NT2/D1 (cell line): ENCODE results near the gene LRWD1.
"Not testable (repeated sequence)": the region's sequence is repeated elsewhere in the genome, so short reads cannot be mapped to it uniquely, and the experiment has no call there.

Source experiments
- DNase-seq: peaks from one replicate; pipeline ENCODE4 v3.0.0-alpha.2; 2011; ENCODE audit warnings: low read depth, low spot score
- H3K27me3 ChIP-seq: 2 replicates; pipeline ENCODE4 v1.6.0; 2011; ENCODE audit warnings: mild to moderate bottlenecking; ENCODE audit not compliant: insufficient read length, insufficient read depth
- H3K36me3 ChIP-seq: 2 replicates; pipeline ENCODE4 v1.6.1; 2011; ENCODE audit warnings: mild to moderate bottlenecking, low read length, mixed read lengths; ENCODE audit not compliant: insufficient read depth, insufficient read length
- H3K4me1 ChIP-seq: 2 replicates; pipeline ENCODE4 v1.5.1; 2011; ENCODE audit not compliant: insufficient read depth, insufficient read length
- H3K4me3 ChIP-seq: 2 replicates; pipeline ENCODE4 v1.5.1; 2011; ENCODE audit warnings: low read depth; ENCODE audit not compliant: insufficient read length
- H3K9ac ChIP-seq: 2 replicates; pipeline ENCODE4 v1.6.0; 2011; ENCODE audit warnings: low read depth; ENCODE audit not compliant: insufficient read length
- H3K9me3 ChIP-seq: 2 replicates; pipeline ENCODE4 v1.5.1; 2011; ENCODE audit warnings: mild to moderate bottlenecking, low read length; ENCODE audit not compliant: insufficient read depth
- SUZ12 ChIP-seq: IDR thresholded peaks from 2 replicates; pipeline ENCODE4 v1.6.1; 2011; ENCODE audit not compliant: insufficient read length, insufficient read depth; ENCODE audit errors: extremely low read depth
- YY1 ChIP-seq: IDR thresholded peaks from 2 replicates; pipeline ENCODE4 v1.6.1; 2011; ENCODE audit not compliant: insufficient read length, insufficient read depth
- ZNF274 ChIP-seq: IDR thresholded peaks from 2 replicates; pipeline ENCODE4 v1.6.1; 2011; ENCODE audit warnings: mild to moderate bottlenecking, low read depth, low read length

LRWD1 gene

GRCh38 chr7:102454468-102454867 is 10.3 kb upstream of the LRWD1 start:
- H3K9me3 ChIP-seq = no peaks in the 10 kb centered on the region
- H3K36me3 ChIP-seq = peaks cover 25% of the 10 kb centered on the region
- H3K27me3 ChIP-seq = no peaks in the 10 kb centered on the region
- H3K4me1 ChIP-seq = no peaks in the 10 kb centered on the region
- TF ChIP-seq YY1 (no peak), ZNF274 (no peak), SUZ12 (no peak)
- DNase-seq = no peak
- no peak overlapping the region for H3K4me3 ChIP-seq
- H3K9ac ChIP-seq = no peak overlapping the region

- H3K36me3 ChIP-seq = peaks cover 28% of the 10 kb centered on the region
- not testable (repeated sequence) for H3K27me3 ChIP-seq, H3K9me3 ChIP-seq, H3K9ac ChIP-seq, DNase-seq, H3K4me3 ChIP-seq, H3K4me1 ChIP-seq
Measured at GRCh38 chr7:102454932-102455331, 9.9 kb upstream of the LRWD1 start.

DNA sequence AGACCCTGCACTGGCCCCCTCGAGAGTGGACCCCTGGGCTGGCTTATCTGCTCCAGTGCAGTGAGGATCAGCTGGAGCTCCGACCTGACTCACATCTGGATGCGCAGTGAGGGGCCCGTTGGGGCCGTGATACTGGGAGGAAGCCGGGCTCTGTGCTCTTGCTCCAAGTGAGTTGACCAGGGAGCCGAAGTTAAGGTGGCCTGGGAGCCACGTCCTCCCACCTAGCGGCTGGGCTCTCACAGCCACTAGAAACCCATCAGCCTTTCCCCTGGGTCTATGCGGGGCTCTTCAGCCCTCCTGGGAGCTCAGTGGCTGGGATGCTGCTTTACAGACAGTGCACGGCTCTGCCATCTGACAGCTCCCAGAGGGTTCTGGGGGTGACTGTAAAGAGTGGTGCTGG is 9.2 kb upstream of the LRWD1 start:
- no peaks in the 10 kb centered on the region for H3K4me1 ChIP-seq
- H3K9ac ChIP-seq = no peak overlapping the region
- H3K4me3 ChIP-seq = no peak overlapping the region
- DNase-seq = no peak
- H3K27me3 ChIP-seq = no peaks in the 10 kb centered on the region
- H3K9me3 ChIP-seq = no peaks in the 10 kb centered on the region
- H3K36me3 ChIP-seq = peaks cover 28% of the 10 kb centered on the region
- TF ChIP-seq SUZ12 = no peak
- TF ChIP-seq YY1 = no peak
- no peak for TF ChIP-seq ZNF274

- H3K27me3 ChIP-seq = no peaks in the 10 kb centered on the region
- H3K4me1 ChIP-seq = no peaks in the 10 kb centered on the region
- DNase-seq = no peak
- TF ChIP-seq SUZ12 (no peak), ZNF274 (no peak), YY1 (no peak)
- H3K36me3 ChIP-seq = peaks cover 28% of the 10 kb centered on the region
- no peaks in the 10 kb centered on the region for H3K9me3 ChIP-seq
- no peak overlapping the region for H3K4me3 ChIP-seq
- no peak overlapping the region for H3K9ac ChIP-seq
Measured at GRCh38 chr7:102456327-102456726, 8.5 kb upstream of the LRWD1 start.

GRCh38 chr7:102457352-102457924 is 7.3 kb upstream of the LRWD1 start:
- H3K4me1 ChIP-seq = no peaks in the 10 kb centered on the region
- H3K9ac ChIP-seq = no peak overlapping the region
- no peaks in the 10 kb centered on the region for H3K9me3 ChIP-seq
- no peak for DNase-seq
- no peak overlapping the region for H3K4me3 ChIP-seq
- TF ChIP-seq ZNF274 (no peak), SUZ12 (no peak)
- H3K36me3 ChIP-seq = peaks cover 33% of the 10 kb centered on the region
- no peaks in the 10 kb centered on the region for H3K27me3 ChIP-seq

DNA sequence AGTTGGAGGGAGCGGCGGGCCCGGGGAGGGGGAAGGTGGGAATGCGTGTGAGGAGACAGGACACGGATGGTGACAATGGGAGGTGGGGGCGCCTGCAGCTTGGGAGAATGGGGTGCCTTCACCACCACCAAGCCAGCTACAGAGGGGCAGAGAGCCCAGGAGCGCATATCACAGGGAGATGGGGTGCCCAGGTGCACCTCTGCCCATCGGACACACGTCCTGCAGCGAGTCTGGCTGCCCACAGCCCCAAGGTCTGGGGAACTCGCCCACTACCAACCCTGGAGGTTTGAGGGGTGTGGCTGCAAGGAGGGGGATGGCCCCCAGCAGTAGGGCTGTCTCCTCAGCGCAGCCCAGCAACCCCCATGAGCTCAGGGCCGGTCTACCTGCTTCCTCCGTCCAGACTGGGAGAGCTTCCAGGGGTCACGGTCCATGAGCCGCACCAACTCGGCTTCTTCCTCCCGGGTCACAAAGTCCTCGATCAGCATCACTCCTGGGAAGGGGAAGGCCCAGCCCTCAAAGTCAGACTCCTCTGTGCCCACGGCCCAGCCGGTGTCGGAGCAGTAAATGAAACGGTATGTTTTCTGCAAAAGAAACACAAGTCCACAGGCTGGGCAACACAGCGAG is 5.5 kb upstream of the LRWD1 start:
- H3K9me3 ChIP-seq = no peaks in the 10 kb centered on the region
- no peaks in the 10 kb centered on the region for H3K4me1 ChIP-seq
- no peaks in the 10 kb centered on the region for H3K27me3 ChIP-seq
- TF ChIP-seq SUZ12 (no peak), ZNF274 (no peak), YY1 (no peak)
- H3K36me3 ChIP-seq = peaks cover 37% of the 10 kb centered on the region
- no peak overlapping the region for H3K4me3 ChIP-seq
- no peak for DNase-seq
- H3K9ac ChIP-seq = no peak overlapping the region

DNA sequence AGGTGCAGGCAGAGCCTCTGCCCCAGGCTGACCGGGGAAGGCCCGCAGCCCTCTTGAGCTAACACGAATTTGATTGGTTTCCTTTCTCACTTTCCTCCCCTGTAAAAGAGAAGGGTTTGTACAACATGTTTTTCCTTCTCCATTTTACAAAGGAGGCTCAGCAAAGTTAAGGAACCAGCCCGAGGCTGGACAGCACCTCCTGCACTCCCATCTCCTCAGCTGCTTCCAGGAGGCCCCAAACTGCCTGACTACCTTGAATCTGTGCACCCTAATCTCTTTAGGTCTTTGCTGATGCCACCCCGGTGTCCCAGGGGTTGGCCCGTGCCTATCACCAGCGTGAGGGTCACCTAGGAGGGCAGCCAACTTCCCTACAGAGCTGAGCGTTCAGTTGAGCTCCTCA is 4.3 kb upstream of the LRWD1 start:
- Histone ChIP-seq H3K4me1 (no peaks in the 10 kb centered on the region), H3K36me3 (peaks cover 37% of the 10 kb centered on the region), H3K4me3 (no peak overlapping the region), H3K9ac (no peak overlapping the region), H3K9me3 (no peaks in the 10 kb centered on the region), H3K27me3 (no peaks in the 10 kb centered on the region)
- no peak for DNase-seq
- TF ChIP-seq ZNF274 (no peak), SUZ12 (no peak), YY1 (no peak)

DNA sequence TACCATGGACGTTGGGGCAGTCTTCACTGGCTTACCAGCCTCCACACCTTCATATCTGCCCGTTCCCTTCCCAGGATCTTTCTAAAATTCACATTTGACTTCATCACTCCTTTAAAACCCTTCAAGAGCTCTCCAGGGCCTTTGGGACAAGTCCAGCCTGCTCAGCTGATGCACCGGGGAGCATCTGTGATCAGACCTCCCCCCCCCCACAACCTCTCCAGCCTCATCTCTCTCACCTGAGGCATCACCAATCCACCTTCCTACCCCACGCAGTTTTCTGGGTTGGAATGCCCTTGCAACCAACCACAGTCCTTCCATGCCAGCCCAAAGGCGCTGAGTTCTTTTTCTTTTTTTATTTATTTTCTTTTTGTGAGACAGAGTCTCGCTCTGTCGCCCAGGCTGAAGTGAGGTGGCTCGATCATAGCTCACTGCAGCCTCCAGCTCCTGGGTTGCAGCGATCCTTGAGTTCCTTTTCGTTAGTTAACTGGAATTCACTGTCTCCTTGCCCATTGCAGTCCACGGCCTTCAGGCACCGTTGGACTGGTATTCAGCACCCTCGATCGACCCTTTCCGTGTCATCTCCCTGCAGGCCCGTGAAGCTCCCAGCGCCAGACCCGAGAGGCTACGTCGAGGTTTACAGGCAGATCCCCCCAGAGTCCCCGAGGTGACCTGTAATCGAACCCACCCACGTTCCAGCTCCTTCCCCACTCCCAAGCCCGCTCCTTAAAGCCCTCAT is 775 bp upstream of the LRWD1 start:
- H3K4me3 ChIP-seq = peak overlapping the region; percentile 99
- TF ChIP-seq SUZ12 (no peak), YY1 (no peak), ZNF274 (no peak)
- peak overlapping the region; percentile 98 for H3K9ac ChIP-seq
- no peaks in the 10 kb centered on the region for H3K9me3 ChIP-seq
- DNase-seq = no peak
- H3K27me3 ChIP-seq = no peaks in the 10 kb centered on the region
- H3K36me3 ChIP-seq = peaks cover 40% of the 10 kb centered on the region
- peaks cover 2% of the 10 kb centered on the region for H3K4me1 ChIP-seq
